Measurements from ENCODE around the gene FMN1.
A peak's percentile ranks its signal among the peaks of the same experiment; 100 is the strongest.

FMN1 gene

GRCh38 chr15:33197636-33198035 lies 3.1 kb upstream of the FMN1 start:
- DNase-seq = no peak

GRCh38 chr15:33194237-33194636 lies 277 bp downstream of the FMN1 start:
- no peak for DNase-seq

GRCh38 chr15:33191591-33191990 lies 2.9 kb downstream of the FMN1 start:
- DNase-seq = no peak

GRCh38 chr15:33190539-33190938 lies 4.0 kb downstream of the FMN1 start:
- DNase-seq = peak; percentile 90

- no peak for DNase-seq
Observed at GRCh38 chr15:33188641-33189257, 5.8 kb downstream of the FMN1 start.

GRCh38 chr15:33188159-33188558 lies 6.4 kb downstream of the FMN1 start:
- DNase-seq = no peak

- DNase-seq = no peak
Observed at GRCh38 chr15:33183334-33183733, 11.2 kb downstream of the FMN1 start.

- DNase-seq = no peak
Observed at GRCh38 chr15:33182926-33183325, 11.6 kb downstream of the FMN1 start.

GRCh38 chr15:33182278-33182905 lies 12.1 kb downstream of the FMN1 start:
- peak; percentile 11 for DNase-seq

- no peak for DNase-seq
Observed at GRCh38 chr15:33179874-33180273, 14.6 kb downstream of the FMN1 start.

- DNase-seq = no peak
Observed at GRCh38 chr15:33171202-33171601, 23.3 kb downstream of the FMN1 start.

- DNase-seq = no peak
Observed at GRCh38 chr15:33169625-33170024, 24.9 kb downstream of the FMN1 start.

GRCh38 chr15:33168444-33168843 lies 26.1 kb downstream of the FMN1 start:
- no peak for DNase-seq

- no peak for DNase-seq
Observed at GRCh38 chr15:33163816-33164215, 30.7 kb downstream of the FMN1 start.

- DNase-seq = no peak
Observed at GRCh38 chr15:33161209-33161608, 33.3 kb downstream of the FMN1 start.

GRCh38 chr15:33160581-33161165 lies 33.8 kb downstream of the FMN1 start:
- DNase-seq = no peak

- DNase-seq = no peak
Observed at GRCh38 chr15:33159726-33160453, 34.6 kb downstream of the FMN1 start.

GRCh38 chr15:33158366-33158765 lies 36.1 kb downstream of the FMN1 start:
- no peak for DNase-seq

GRCh38 chr15:33157371-33158037 lies 37.0 kb downstream of the FMN1 start:
- DNase-seq = no peak

- DNase-seq = no peak
Observed at GRCh38 chr15:33155691-33156420, 38.7 kb downstream of the FMN1 start.

- no peak for DNase-seq
Observed at GRCh38 chr15:33154351-33155166, 40.0 kb downstream of the FMN1 start.

GRCh38 chr15:33153548-33153947 lies 41.0 kb downstream of the FMN1 start:
- DNase-seq = no peak
